Measurements from ENCODE around the gene IPO4.

Gene IPO4

DNA sequence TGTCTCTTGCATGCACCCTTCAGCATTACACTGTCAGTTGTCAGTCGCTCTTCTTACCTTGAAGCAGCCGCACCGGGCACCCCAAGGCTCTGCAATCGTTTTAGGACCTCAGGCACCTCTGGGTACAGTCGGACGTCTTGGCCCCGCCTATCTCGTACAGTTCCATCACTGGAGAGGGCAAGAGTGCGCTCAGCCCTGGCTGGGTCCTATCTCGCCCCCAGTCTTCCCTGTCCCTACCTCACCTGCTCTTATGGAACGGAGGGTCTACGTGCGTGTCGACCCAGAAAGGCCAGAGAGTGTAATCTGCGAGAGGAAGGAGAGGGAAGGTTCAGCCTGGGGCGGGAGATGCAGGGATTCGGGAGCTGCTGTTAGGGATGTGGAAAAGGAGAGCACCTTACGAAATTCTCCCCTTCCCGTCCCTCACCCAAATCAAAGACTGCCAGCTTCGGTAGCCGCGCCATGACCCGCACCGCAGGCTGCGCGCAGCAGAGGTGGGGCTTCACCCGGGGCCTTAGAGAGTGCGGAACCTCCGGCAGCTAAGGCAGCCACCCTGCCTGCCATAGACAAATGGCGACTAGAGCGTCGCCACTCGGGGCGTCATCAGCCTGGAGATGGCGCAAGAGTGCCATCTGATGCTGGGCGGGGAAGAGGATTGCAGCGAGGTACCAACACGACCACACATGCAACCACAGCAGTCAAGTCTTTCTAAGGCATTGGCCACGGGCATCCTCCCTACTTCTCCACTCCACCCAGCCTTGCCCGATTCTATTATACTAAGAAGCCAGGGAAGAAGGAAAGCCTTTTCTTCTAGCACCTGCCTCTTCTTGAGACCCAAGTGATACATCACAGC, 27.1 kb upstream of the IPO4 start, which contains the start of gene MDP1:
Gene MDP1, minus strand, starts transcription at position 572 of the 850 bp plus-strand sequence. Its CDS starts 111 bp downstream, at position 461.
- H3K9ac ChIP-seq (ENCODE audit: low read length): peak within 1 kb of the TSS; percentile 96
- H3K4ac ChIP-seq (ENCODE audit: low read depth in 1 of 2, low read length in 2 of 2): peak within 1 kb of the TSS; percentile 1 to 83
- no peak within 1 kb of the TSS for H2BK15ac ChIP-seq (ENCODE audit: low read depth, poor library complexity, severe bottlenecking)
- peak within 1 kb of the TSS; percentile 44 for H2AK5ac ChIP-seq (ENCODE audit: low read length, severe bottlenecking)
- peaks cover 15% of the 10 kb centered on the region for H3K4me1 ChIP-seq (ENCODE audit: control insufficient read depth, insufficient read depth, low read depth, low read length)
- peak within 1 kb of the TSS; percentile 64 for H2BK120ac ChIP-seq (ENCODE audit: low read depth, low read length)
- H3K18ac ChIP-seq (ENCODE audit: low read depth in 1 of 2, low read length in 2 of 2): peak within 1 kb of the TSS; percentile 3 to 91
- H3K4me2 ChIP-seq (ENCODE audit: low read length, poor library complexity, severe bottlenecking): peak within 1 kb of the TSS; percentile 81
- WGBS: 2% methylated on average over 32 of the region's 40 CpGs
- peak within 1 kb of the TSS; percentile 72 to 97 for H3K4me3 ChIP-seq (ENCODE audit: insufficient read depth in 1 of 2, low read depth in 1 of 2, low read length in 2 of 2)
- H3K27ac ChIP-seq (ENCODE audit: low read length, poor library complexity, severe bottlenecking): peak within 1 kb of the TSS; percentile 28
- peaks cover 14 to 44% of the 10 kb centered on the region in 2 experiments for H3K36me3 ChIP-seq (ENCODE audit: control insufficient read depth in 1 of 2, insufficient read depth in 2 of 2, low read depth in 1 of 2, low read length in 2 of 2)
- H4K8ac ChIP-seq (ENCODE audit: low read length): peak within 1 kb of the TSS; percentile 83
- peak within 1 kb of the TSS in 1 of 2 experiments; percentile 32 for H2BK12ac ChIP-seq (ENCODE audit: low read length in 2 of 2)
- peak within 1 kb of the TSS; percentile 56 for H2AFZ ChIP-seq (ENCODE audit: low read depth, low read length)
- H3K9me3 ChIP-seq (ENCODE audit: control insufficient read depth, low read length): no peaks in the 10 kb centered on the region
- peak within 1 kb of the TSS in 1 of 2 experiments; percentile 46 for H3K23ac ChIP-seq (ENCODE audit: low read length in 2 of 2)
- peak within 1 kb of the TSS; percentile 8 for H4K91ac ChIP-seq (ENCODE audit: low read length)
- H3K14ac ChIP-seq (ENCODE audit: low read length in 2 of 2): peak within 1 kb of the TSS in 1 of 2 experiments; percentile 88
- no peak within 1 kb of the TSS for H2BK5ac ChIP-seq (ENCODE audit: low read depth, low read length, poor library complexity, severe bottlenecking)
- peak; percentile 88 for DNase-seq
- peaks cover 15% of the 10 kb centered on the region for H3K79me1 ChIP-seq (replicated peaks; ENCODE audit: low read length, poor library complexity, severe bottlenecking)
- H3K27me3 ChIP-seq (ENCODE audit: control insufficient read depth in 1 of 2, insufficient read depth in 1 of 2, low read length in 2 of 2): no peaks in the 10 kb centered on the region

DNA sequence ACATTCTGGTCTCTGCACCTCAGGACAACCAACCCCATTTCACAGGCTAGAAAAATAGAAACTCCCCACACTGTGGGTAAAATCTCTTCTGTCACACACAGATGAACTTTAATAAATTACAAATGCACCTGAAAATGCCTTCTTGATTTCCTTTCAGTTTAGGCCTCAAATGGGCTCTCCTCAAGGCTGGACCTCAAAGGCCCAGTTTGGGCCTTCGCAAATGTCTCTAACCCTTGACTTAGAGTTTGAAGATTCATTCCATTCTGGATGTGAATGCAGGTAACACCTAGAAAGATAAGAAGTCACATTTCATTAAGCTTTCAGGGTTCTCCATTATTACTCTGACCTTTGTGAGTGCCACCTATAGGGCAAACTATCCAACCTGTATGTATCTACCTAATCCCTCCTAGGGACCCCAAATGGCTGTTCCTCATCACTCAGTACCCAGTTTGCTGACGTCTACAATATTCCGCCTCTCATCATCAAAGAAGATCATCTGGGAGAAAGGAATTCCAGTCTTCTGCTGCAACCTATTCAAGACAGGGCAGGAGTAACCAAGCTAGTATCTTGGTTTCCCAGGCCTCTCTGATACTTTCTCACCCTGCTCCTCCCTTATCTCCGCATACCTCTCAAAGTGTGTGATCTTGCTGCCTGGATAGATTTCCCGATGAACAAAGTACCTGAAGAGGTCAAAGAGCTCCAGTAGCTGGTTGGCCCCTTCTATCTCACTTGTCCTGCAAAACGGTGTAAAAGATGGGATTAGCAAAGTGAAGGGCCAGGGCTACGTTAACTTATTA, 25.4 kb upstream of the IPO4 start:
- Histone ChIP-seq H2BK120ac (ENCODE audit: low read depth, low read length) (no peak overlapping the region), H2BK5ac (ENCODE audit: low read depth, low read length, poor library complexity, severe bottlenecking) (peak overlapping the region; percentile 11), H3K4me1 (ENCODE audit: control insufficient read depth, insufficient read depth, low read depth, low read length) (peaks cover 15% of the 10 kb centered on the region), H3K4ac (ENCODE audit: low read depth in 1 of 2, low read length in 2 of 2) (peak overlapping the region in 1 of 2 experiments; percentile 81), H3K27ac (ENCODE audit: low read length, poor library complexity, severe bottlenecking) (peak overlapping the region; percentile 90), H2AFZ (ENCODE audit: low read depth, low read length) (no peak overlapping the region), H3K9me3 (ENCODE audit: control insufficient read depth, low read length) (no peaks in the 10 kb centered on the region), H3K79me1 (replicated peaks; ENCODE audit: low read length, poor library complexity, severe bottlenecking) (peaks cover 24% of the 10 kb centered on the region), H2BK12ac (ENCODE audit: low read length in 2 of 2) (no peak overlapping the region), H3K9ac (ENCODE audit: low read length) (peak overlapping the region; percentile 96), H3K4me3 (ENCODE audit: insufficient read depth in 1 of 2, low read depth in 1 of 2, low read length in 2 of 2) (peak overlapping the region in 1 of 2 experiments; percentile 97), H2AK5ac (ENCODE audit: low read length, severe bottlenecking) (peak overlapping the region; percentile 63), H2BK15ac (ENCODE audit: low read depth, poor library complexity, severe bottlenecking) (peak overlapping the region; percentile 8), H4K91ac (ENCODE audit: low read length) (no peak overlapping the region), H3K18ac (ENCODE audit: low read depth in 1 of 2, low read length in 2 of 2) (peak overlapping the region in 1 of 2 experiments; percentile 82), H3K27me3 (ENCODE audit: control insufficient read depth in 1 of 2, insufficient read depth in 1 of 2, low read length in 2 of 2) (no peaks in the 10 kb centered on the region), H3K14ac (ENCODE audit: low read length in 2 of 2) (no peak overlapping the region), H3K36me3 (ENCODE audit: control insufficient read depth in 1 of 2, insufficient read depth in 2 of 2, low read depth in 1 of 2, low read length in 2 of 2) (peaks cover 28 to 57% of the 10 kb centered on the region in 2 experiments), H3K23ac (ENCODE audit: low read length in 2 of 2) (no peak overlapping the region), H4K8ac (ENCODE audit: low read length) (peak overlapping the region; percentile 96), H3K4me2 (ENCODE audit: low read length, poor library complexity, severe bottlenecking) (peak overlapping the region; percentile 59)
- no peak for DNase-seq
- 90% methylated on average over 7 of the region's 7 CpGs for WGBS

DNA sequence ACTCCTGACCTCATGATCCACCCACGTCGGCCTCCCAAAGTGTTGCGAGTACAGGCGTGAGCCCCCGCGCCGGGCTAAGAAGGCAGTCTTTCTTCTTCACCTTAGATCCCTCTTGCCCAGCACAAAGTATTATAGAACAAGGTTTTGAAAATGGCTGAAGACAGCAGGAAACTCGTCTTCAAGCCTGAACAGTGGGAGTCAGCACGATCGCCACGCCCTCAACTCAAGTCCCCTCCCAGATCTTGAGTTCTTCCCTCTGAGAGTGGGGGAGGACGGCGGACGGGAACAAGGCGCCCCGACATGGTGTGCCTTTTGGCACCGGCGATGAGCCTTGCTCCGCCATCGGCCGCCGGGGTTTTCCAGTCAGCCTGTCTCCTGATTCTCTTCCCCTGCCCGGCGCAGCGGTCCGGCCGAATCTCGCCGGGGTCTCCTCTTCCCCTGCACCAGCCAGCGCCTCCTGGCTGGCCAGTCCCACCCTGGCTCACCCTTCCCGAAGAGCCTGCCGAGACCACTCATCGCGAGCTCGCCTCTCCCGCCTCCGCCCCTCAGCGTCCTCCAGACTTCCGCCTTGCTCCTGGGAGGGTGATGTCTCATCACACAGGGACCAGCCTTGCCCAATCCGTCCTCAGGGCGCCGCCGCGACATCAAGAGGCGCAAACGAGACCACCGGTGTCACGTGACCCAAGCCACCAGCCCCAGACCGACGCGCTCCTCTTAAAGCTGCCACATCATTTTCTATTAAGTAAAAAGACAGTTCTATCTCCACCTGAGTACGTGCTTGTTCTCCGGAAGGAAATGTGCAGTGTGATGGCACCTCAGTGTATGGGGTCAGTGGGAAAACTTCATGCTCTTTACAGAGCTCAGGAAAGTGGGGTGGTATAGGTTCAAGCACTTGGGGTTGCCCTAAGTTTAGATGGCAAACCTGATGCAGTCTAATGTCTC, 24.6 kb upstream of the IPO4 start, which contains the start of gene CHMP4A:
Gene CHMP4A, minus strand, starts transcription at position 565 of the 942 bp plus-strand sequence. Its CDS starts 49 bp downstream, at position 516.
- Histone ChIP-seq H3K79me1 (replicated peaks; ENCODE audit: low read length, poor library complexity, severe bottlenecking) (peaks cover 23% of the 10 kb centered on the region), H3K4me3 (ENCODE audit: insufficient read depth in 1 of 2, low read depth in 1 of 2, low read length in 2 of 2) (peak within 1 kb of the TSS; percentile 86 to 88), H3K9ac (ENCODE audit: low read length) (peak within 1 kb of the TSS; percentile 96)

More for the DNA sequence above, 24.6 kb upstream of the IPO4 start, which contains the start of gene CHMP4A:
- peak within 1 kb of the TSS; percentile 95 for H4K91ac ChIP-seq (ENCODE audit: low read length)
- DNase-seq: peak; percentile 99
- H3K4me2 ChIP-seq (ENCODE audit: low read length, poor library complexity, severe bottlenecking): peak within 1 kb of the TSS; percentile 59
- H2BK120ac ChIP-seq (ENCODE audit: low read depth, low read length): peak within 1 kb of the TSS; percentile 78
- H3K36me3 ChIP-seq (ENCODE audit: control insufficient read depth in 1 of 2, insufficient read depth in 2 of 2, low read depth in 1 of 2, low read length in 2 of 2): peaks cover 26 to 62% of the 10 kb centered on the region in 2 experiments
- H2BK5ac ChIP-seq (ENCODE audit: low read depth, low read length, poor library complexity, severe bottlenecking): peak within 1 kb of the TSS; percentile 76
- H3K9me3 ChIP-seq (ENCODE audit: control insufficient read depth, low read length): no peaks in the 10 kb centered on the region
- H2AK5ac ChIP-seq (ENCODE audit: low read length, severe bottlenecking): peak within 1 kb of the TSS; percentile 63
- no peak within 1 kb of the TSS for H3K14ac ChIP-seq (ENCODE audit: low read length in 2 of 2)
- H3K27me3 ChIP-seq (ENCODE audit: control insufficient read depth in 1 of 2, insufficient read depth in 1 of 2, low read length in 2 of 2): no peaks in the 10 kb centered on the region
- no peak within 1 kb of the TSS for H2BK12ac ChIP-seq (ENCODE audit: low read length in 2 of 2)
- WGBS: under 1% methylated on average over 42 of the region's 53 CpGs
- peak within 1 kb of the TSS in 1 of 2 experiments; percentile 26 for H3K23ac ChIP-seq (ENCODE audit: low read length in 2 of 2)
- H3K4me1 ChIP-seq (ENCODE audit: control insufficient read depth, insufficient read depth, low read depth, low read length): peaks cover 15% of the 10 kb centered on the region
- peak within 1 kb of the TSS; percentile 47 for H2AFZ ChIP-seq (ENCODE audit: low read depth, low read length)
- H2BK15ac ChIP-seq (ENCODE audit: low read depth, poor library complexity, severe bottlenecking): peak within 1 kb of the TSS; percentile 56
- peak within 1 kb of the TSS; percentile 97 for H4K8ac ChIP-seq (ENCODE audit: low read length)
- peak within 1 kb of the TSS; percentile 97 for H3K27ac ChIP-seq (ENCODE audit: low read length, poor library complexity, severe bottlenecking)
- H3K18ac ChIP-seq (ENCODE audit: low read depth in 1 of 2, low read length in 2 of 2): peak within 1 kb of the TSS; percentile 93 to 99
- H3K4ac ChIP-seq (ENCODE audit: low read depth in 1 of 2, low read length in 2 of 2): peak within 1 kb of the TSS; percentile 81 to 87
